ENCODE data around the gene ENTPD1.
"Not testable (repeated sequence)": the region's sequence is repeated elsewhere in the genome, so short reads cannot be mapped to it uniquely, and the experiment has no call there.

Gene ENTPD1

GRCh38 chr10:95798096-95798855 lies 42.3 kb downstream of the ENTPD1 start:
- DNase-seq, result no peak

GRCh38 chr10:95800286-95800685 lies 44.3 kb downstream of the ENTPD1 start:
- not testable (repeated sequence) for DNase-seq

DNA sequence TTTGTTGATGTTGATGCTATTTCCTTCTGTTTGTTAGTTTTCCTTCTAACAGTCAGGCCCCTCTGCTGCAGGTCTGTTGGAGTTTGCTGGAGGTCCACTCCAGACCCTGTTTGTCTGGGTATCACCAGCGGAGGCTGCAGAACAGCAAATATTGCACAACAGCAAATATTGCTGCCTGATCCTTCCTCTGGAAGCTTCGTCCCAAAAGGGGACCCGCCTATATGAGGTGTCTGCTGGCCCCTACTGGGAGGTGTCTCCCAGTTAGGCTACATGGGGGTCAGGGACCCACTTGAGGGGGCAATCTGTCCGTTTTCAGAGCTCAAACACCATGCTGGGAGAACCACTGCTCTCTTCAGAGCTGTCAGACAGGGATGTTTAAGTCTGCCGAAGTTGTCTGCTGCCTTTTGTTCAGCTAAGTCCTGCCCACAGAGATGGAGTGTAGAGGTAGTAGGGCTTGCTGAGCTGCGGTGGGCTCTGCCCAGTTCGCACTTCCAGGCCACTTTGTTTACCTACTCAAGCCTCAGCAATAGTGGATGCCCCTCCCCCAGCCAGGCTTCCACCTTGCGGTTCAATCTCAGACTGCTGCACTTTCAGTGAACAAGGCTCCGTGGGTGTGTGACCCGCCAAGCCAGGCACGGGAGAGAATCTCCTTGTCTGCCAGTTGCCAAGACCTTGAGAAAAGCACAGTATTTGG lies 50.9 kb downstream of the ENTPD1 start:
- not testable (repeated sequence) for DNase-seq

DNA sequence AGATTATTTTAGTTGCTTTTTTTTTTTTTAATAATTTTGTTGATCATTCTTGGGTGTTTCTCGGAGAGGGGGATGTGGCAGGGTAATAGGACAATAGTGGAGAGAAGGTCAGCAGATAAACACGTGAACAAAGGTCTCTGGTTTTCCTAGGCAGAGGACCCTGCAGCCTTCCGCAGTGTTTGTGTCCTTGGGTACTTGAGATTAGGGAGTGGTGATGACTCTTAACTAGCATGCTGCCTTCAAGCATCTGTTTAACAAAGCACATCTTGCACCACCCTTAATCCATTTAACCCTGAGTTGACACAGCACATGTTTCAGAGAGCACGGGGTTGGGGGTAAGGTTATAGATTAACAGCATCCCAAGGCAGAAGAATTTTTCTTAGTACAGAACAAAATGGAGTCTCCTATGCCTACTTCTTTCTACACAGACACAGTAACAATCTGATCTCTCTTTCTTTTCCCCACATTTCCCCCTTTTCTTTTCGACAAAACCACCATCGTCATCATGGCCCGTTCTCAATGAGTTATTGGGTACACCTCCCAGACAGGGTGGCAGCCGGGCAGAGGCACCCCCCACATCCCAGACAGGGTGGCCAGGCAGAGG lies 52.8 kb downstream of the ENTPD1 start:
- not testable (repeated sequence) for DNase-seq

- no peak for DNase-seq
These were observed 53.6 kb downstream of the ENTPD1 start for GRCh38 chr10:95809370-95810197.

GRCh38 chr10:95810198-95810976 lies 54.4 kb downstream of the ENTPD1 start:
- no peak for DNase-seq

DNA sequence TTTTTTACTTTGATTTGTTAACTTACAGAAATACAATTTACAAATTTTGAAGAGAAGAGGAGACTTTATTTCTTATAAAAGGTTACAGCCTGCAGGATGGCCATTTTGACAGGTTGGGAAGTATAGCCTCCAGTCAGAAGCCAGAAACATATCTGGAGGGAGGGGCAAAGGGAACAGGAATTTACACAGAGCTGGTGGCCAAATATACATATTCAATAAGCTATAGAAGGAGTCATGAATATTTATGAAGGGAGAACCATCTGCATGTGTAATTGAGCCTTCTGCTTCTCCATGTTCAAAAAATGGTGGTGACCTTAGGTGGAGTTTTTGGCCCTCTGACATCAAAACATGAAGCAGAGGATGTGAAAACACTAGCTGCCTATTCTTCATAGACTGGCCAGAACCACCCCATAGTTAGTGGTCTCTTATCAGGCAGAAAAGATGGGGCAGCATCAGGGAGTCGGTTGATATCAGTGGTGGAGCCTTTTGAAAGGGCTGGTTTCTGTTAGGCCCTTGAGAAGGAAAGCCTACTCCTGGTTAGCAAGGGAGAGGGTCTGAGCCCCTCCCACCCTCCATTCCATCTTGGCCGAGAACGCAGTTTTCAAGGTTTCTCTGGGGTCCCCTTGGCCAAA lies 57.2 kb downstream of the ENTPD1 start:
- DNase-seq, result no peak

GRCh38 chr10:95814011-95814727 lies 58.2 kb downstream of the ENTPD1 start:
- DNase-seq, result no peak

DNA sequence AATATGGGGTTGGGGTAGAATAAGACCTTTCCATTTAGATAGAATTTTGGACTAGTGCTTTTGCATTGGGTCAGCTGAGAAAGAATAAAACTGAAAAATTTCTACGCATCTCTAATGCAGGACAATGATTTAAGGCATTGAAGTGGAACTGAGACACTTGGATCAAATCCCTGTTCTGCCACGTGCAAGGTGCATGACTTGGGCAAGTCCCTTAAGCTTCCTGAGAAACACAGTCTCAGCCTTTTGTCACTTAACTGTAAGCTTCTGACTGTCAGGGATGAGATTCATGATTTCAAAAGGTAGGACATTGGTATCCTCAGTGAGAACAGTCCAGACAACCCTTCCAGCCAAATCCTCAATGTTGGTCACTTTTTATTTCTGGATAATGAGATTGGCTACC lies 59.2 kb downstream of the ENTPD1 start:
- DNase-seq, result no peak

- no peak for DNase-seq
These were observed 59.8 kb downstream of the ENTPD1 start for GRCh38 chr10:95815701-95816240.

DNA sequence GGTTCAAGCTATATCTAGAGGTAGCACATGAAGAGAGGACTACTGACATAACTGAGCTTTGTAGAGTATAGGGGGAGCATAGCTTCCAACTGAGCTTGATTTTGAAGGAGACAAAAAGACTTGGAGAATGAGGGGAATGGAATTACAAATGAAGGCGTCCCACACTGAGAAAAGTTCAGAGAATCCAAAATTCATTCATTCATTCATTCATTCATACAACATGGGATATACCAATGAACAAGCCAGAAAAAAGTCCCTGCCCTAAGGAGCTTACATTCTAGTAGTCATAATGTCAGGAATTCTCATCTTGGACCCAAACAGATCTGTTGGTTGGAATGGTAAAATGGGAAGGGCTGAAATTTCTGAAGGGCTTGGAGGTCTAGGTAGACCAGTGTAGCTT lies 62.0 kb downstream of the ENTPD1 start:
- DNase-seq, result no peak

DNA sequence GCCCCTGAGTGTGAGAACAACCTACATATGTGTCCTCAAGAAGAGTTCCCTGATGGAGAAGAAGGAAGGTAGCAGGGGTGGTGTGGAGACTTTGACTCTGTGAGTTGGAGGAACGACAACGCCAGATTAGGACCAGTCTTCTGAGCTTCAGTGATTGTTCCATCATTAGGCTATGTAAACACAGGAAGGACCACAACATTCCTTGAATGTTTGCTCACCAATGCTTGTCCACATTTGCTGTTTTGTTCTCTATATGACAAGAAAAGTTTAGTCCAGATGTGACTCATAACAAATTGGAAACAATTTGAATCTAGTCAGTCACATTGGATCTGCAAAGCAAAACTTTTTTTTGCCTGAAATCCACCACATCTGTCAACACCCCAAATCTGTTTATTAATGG lies 62.7 kb downstream of the ENTPD1 start:
- no peak for DNase-seq

DNA sequence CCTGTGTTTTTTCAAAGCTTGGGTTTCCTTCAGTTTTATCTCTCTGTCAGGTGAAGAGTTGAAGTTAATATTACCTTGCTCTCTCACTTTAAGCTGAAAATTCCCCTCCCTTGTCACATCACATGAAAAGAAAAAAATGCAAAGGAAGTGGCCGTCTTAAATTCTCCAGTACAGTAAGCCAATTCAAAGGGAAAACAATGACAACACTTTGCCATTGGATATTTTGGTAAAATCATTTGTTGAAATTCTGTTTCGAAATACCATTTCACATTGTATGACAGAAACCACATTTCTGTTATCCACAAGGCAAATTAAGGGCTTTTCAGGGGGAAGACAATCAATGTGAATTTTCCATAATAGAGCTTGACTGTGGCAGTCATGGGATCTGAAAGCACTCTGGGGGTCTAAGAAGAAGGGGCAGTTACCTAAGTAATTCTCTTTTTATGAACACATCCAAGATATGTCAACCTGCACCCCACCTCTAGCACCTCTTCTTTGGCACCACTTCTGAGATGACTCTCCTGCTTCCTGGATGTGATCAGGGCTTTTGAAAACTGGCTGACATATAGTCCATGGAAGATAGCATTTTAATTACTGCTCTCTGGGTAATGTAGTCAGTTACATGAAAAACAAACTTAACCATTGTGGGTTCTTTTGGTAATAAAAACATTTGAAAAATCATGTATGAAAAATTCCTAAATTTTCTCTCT lies 63.8 kb downstream of the ENTPD1 start:
- no peak for DNase-seq

DNA sequence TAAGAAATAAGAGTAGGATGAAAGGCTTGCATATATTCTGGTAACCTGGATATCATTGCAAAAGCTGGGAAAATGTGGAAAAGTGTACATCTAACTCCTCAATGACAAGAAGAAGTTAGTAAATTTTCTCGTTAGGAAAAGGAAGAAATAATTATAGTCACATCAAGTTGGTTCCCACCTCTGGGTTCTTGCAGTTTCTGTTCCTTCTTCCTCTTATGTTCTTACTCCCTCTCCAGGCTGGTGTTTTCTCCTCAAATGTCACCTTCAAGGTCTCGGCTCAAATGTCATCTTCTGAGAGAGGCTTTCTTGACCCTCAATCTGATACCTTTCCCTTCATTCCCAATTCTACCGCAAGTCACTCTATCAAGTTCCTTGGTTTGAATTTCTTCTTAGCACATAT lies 64.4 kb downstream of the ENTPD1 start:
- no peak for DNase-seq

DNA sequence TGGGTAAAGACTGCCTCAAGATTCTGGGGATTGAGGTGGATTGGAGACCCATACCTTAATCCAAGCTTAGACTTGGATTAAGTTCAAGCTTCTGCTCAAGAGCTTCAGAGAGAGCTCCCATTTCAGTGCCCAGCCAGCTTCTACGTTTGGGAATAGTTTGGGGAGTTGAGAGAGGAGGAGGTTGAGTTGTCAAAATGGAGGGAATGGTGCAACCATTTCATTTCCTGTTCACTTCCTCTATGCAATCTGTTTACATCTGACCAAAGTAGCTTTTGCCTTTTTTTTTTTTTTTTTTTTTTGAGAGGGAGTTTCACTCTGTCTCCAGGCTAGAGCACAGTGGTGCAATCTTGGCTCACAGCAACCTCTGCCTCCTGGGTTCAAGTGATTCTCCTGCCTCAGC lies 65.8 kb downstream of the ENTPD1 start:
- no peak for DNase-seq

- no peak for DNase-seq
These were observed 74.1 kb downstream of the ENTPD1 start for GRCh38 chr10:95830044-95830443.

- DNase-seq, result no peak
These were observed 75.1 kb downstream of the ENTPD1 start for GRCh38 chr10:95831076-95831475.

GRCh38 chr10:95831515-95831914 lies 75.6 kb downstream of the ENTPD1 start:
- no peak for DNase-seq

GRCh38 chr10:95832216-95833041 lies 76.5 kb downstream of the ENTPD1 start:
- DNase-seq, result no peak
